ENCODE results near the gene SPDYE4.
A peak's percentile ranks its signal among the peaks of the same experiment; 100 is the strongest.

SPDYE4 gene

DNA sequence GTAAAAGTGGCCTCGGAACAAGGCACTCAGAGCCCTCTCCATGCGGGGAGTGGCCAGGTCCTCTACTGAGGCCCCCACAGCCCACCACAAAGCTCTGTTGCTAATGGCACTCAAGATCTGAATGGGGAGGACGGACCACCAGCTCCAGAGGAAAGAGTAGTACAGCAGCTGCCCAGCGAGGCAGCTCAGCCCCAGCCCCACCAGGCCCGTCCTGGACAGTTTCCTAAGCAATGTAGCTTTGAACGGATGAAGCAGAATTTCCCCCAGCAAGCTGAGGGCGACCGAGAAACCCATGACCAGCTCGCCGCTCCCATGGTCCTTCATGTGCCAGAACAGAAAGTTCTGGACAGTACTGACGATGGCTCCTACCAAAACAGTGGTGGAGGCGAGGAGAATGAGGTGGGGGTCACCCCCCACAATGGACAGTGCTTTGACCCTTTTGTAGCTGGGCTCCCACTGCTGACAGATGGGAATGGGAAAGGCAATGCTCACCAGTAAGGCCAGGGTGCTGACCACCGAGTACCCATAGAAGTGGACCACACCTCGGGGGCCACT is 39.4 kb upstream of the SPDYE4 start:
- no peak for DNase-seq (ENCODE audit: low read depth in 1 of 2, low spot score in 1 of 2)
- in situ Hi-C loops (cut with HindIII; ENCODE audit: low pct_unique_long_range_greater_than_20kb, low sequenced_read_pairs) = no loop called here
- TF ChIP-seq JUND (IDR thresholded peaks at IDR 0.05; ENCODE audit: low read depth) = no peak

DNA sequence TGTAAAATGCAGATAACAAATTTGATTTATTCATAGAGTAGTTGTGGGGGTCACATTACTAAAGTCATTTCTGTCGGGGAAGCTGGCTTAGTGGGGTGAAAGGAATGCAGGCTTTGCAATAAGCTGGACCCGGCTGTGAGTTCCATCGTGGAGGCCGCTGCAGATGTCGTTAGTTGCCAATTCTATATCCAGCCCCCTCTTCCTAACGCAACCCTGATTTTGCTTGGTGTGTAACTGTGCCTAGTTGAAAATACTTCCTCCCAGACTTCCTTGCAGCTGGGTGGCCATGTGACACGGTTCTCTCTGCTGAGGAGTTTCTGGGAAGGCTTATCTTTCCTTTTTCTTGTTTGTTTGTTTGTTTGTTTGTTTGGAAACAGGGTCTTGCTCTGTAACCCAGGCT is 36.3 kb upstream of the SPDYE4 start:
- no peak for TF ChIP-seq JUND (IDR thresholded peaks at IDR 0.05; ENCODE audit: low read depth)
- in situ Hi-C loops (cut with HindIII; ENCODE audit: low pct_unique_long_range_greater_than_20kb, low sequenced_read_pairs) = no loop called here

DNA sequence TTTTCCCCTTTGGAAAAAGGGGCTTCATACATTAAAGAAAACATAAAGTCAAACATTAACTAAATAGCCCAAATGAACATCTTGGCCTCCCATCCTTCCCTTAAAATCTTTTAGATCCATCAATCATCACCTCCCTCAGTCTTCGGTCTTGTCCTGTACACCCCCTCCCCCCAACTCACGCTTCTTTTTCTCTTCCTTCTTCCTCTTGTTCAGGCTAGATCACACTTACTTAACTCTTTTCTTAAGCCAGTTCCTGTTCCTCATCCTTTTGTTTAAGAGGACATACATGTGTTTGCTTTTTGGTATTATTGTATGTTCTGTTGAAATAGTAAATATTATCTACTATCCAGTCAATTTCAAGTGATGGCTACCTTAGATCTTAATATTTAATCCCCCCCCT is 35.3 kb upstream of the SPDYE4 start:
- no peak for DNase-seq (ENCODE audit: low read depth in 1 of 2, low spot score in 1 of 2)
- TF ChIP-seq JUND (IDR thresholded peaks at IDR 0.05; ENCODE audit: low read depth) = no peak
- in situ Hi-C loops (cut with HindIII; ENCODE audit: low pct_unique_long_range_greater_than_20kb, low sequenced_read_pairs) = no loop called here

More for the DNA sequence above, 36.3 kb upstream of the SPDYE4 start:
- DNase-seq (ENCODE audit: low read depth in 1 of 2, low spot score in 1 of 2) = no peak

DNA sequence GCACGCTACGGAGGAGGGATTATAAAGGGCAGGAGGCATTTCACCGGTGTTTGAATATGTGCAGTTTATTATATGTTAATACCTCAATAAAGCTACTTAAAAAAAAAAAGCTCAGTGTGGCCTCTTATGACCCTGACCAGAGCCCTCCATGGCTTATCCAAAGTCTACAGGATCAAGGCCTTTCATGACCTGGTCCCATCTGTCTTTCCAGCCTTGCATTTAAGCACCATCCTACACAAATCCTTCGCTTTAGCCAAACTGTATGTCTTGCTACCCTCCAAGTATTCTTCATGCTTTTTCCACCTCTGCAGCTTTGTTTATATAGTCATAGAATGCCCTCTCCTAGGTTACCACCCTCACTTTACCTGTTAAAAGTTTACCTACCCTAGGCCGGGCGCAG is 34.3 kb upstream of the SPDYE4 start:
- TF ChIP-seq JUND (IDR thresholded peaks at IDR 0.05; ENCODE audit: low read depth) = no peak
- in situ Hi-C loops (cut with HindIII; ENCODE audit: low pct_unique_long_range_greater_than_20kb, low sequenced_read_pairs) = no loop called here
- DNase-seq (ENCODE audit: low read depth in 1 of 2, low spot score in 1 of 2) = no peak

DNA sequence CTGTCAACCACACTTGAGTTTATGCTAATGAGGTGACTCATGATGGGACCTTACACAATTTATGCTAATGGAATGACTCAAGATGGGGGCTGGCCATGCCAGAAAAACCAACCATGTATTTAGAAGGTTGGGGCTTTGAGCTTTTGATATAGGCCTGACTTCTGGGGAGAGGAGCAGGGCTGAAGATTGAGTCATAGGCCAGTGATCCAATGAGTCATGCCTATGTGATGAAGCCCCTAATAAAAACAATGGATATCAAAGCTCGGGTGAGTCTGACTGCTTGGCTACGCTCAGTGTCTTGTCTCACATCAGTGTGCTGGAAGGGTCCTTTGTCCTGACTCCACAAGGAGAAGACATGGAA is 33.5 kb upstream of the SPDYE4 start:
- no peak for TF ChIP-seq JUND (IDR thresholded peaks at IDR 0.05; ENCODE audit: low read depth)
- no peak for DNase-seq (ENCODE audit: low read depth in 1 of 2, low spot score in 1 of 2)
- in situ Hi-C loops (cut with HindIII; ENCODE audit: low pct_unique_long_range_greater_than_20kb, low sequenced_read_pairs) = no loop called here

DNA sequence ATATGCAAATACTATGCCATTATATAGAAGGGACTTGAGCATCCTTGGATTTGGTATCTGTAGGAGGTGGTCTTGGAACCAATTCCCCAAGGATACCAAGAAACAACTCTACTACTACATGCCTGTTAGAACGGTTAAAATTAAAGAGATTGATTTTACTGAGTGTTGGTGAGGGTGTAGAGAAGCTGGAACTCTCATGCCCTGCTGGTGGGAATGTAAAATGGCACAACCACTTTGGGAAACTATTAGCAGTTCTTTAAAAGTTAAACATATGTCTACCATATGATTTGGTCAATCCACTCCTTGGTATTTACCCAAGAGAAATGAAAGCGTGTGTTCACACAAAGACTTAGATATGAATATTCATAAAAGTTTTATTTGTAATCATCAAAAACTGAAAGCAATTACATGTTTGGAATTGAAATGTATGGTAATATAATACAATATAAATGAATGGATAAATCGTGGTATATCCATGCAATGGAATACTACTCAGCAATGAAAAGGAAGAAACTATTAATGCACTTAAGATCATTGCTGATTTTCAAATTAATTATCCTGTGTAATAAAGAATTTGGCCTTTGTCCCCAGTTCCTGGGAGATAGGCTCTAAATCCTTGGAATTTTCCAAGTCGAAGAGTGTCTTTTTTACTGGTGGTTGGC is 33.0 kb upstream of the SPDYE4 start:
- no peak for DNase-seq (ENCODE audit: low read depth in 1 of 2, low spot score in 1 of 2)
- in situ Hi-C loops (cut with HindIII; ENCODE audit: low pct_unique_long_range_greater_than_20kb, low sequenced_read_pairs) = no loop called here
- no peak for TF ChIP-seq JUND (IDR thresholded peaks at IDR 0.05; ENCODE audit: low read depth)

DNA sequence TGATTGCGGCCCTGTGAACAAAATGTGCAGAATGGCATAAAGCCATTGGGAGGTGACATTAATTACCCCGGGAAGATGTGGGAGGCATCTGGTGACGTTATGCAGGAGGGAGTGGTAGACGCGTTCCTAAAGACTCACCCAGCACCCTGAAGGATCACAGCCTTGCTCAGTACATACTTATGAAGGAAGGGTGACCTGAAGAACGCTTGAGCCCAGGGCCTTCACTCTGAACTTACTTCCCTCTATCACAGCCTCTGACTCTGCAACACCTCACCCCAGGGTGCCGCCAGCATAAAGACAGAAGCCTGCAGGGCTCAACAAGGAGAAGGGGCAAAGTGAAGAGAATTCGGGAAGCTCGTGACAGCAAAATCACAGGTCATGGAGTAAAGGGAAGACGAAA is 31.4 kb upstream of the SPDYE4 start:
- in situ Hi-C loops (cut with HindIII; ENCODE audit: low pct_unique_long_range_greater_than_20kb, low sequenced_read_pairs) = no loop called here
- DNase-seq (ENCODE audit: low read depth in 1 of 2, low spot score in 1 of 2) = no peak
- no peak for TF ChIP-seq JUND (IDR thresholded peaks at IDR 0.05; ENCODE audit: low read depth)

DNA sequence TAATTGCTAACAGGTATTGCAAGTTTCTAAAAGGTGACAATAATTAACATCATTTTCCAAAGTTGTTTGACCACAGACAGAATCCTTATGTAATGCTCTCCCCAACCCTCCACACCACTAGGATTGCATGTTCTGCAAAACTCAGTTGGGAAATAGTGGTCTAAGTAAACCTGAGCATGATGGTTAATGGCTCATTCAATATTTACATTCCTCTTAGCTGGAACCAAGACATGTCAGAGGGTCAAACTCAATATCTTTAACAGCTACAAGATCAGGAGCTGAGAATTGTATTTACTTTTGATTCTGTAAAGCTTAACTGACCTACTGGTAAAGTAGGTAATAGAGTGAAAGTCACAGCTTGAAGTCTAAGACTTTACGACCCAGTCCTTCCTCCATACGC is 30.7 kb upstream of the SPDYE4 start:
- in situ Hi-C loops (cut with HindIII; ENCODE audit: low pct_unique_long_range_greater_than_20kb, low sequenced_read_pairs) = no loop called here
- TF ChIP-seq JUND (IDR thresholded peaks at IDR 0.05; ENCODE audit: low read depth) = no peak
- no peak for DNase-seq (ENCODE audit: low read depth in 1 of 2, low spot score in 1 of 2)

DNA sequence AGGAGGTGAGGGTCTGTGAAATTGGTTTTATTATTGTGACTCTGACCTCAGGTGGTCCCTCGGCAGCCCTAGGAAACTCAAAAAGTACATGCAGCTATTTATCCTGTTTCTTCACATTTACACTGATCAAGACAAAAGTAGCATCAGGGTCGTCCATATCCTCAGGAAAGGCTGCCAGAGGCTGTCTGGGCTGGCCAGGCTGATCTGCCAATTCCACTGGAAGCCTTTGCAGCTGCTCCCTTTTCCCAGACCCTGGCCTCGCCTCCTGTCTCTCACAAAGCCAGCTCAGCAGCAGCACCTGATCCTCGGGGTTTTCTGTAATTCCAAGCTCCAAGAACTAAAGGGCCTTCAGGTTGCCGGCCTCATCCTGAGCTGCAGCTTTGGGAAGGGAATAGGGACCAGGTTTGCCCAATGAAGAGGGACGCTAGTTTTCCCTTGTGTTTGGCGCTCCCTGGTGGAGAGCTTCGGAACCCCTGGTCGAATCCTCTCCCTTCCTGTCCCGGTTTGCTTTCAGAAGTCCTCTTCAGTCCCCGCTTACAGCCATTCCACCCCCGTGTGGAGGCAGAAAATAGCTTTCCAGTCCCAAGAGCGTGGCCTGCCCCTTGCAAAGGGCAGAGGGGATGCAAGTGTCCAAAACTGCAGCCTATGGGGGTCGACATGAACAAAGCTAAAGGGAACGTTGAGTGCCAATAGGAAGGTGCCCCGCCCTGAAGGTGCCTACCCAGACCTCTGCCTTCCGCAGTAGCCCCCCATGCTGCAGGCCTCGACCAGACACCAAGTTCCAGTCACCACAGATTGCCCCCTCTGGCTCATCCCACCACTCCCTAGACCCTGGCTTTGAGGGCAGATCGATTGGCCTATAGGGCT is 27.4 kb upstream of the SPDYE4 start:
- no peak for TF ChIP-seq JUND (IDR thresholded peaks at IDR 0.05; ENCODE audit: low read depth)
- DNase-seq (ENCODE audit: low read depth in 1 of 2, low spot score in 1 of 2) = peak; percentile 28 to 77
- in situ Hi-C loops (cut with HindIII; ENCODE audit: low pct_unique_long_range_greater_than_20kb, low sequenced_read_pairs) = no loop called here

DNA sequence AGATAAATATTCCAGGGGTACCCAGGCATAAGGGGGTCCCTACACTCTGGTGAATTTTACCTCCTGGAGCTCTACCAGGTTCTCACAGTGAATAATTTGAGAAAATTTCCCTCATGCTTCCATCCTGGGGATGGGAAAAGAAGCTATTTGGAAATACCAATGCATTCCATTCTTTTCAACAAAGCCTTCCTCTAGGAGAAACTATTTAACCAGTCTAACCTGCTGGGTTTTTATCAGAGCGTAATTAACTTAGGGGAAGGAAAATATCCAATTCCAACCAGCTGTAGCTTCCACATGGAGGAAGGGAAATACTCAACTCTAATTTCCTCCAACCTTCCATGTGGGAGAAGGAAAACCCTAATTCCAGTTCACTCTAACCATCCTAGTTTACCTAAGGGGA is 23.8 kb upstream of the SPDYE4 start:
- in situ Hi-C loops (cut with HindIII; ENCODE audit: low pct_unique_long_range_greater_than_20kb, low sequenced_read_pairs) = no loop called here
- peak in 1 of 2 experiments; percentile 25 for DNase-seq (ENCODE audit: low read depth in 1 of 2, low spot score in 1 of 2)
- no peak for TF ChIP-seq JUND (IDR thresholded peaks at IDR 0.05; ENCODE audit: low read depth)

DNA sequence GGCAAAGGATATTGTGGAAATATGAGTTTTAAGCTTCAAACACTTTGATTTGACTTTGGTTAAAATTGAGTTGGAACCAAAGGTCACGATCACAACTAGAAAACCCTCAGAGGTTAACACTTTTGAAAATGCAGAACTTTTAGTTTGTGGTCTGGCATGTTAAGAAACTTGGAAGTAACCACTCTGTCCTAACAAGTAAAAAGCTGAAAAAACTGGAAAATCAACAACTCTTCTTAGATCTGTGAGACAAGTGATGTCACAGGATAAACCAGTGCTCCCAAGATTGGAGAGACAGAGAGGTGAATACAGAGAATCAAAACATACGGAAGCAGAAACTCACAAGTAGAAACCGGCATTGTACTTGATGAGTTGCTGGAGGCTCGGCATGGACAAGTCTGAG is 23.4 kb upstream of the SPDYE4 start:
- in situ Hi-C loops (cut with HindIII; ENCODE audit: low pct_unique_long_range_greater_than_20kb, low sequenced_read_pairs) = no loop called here
- TF ChIP-seq JUND (IDR thresholded peaks at IDR 0.05; ENCODE audit: low read depth) = no peak
- no peak for DNase-seq (ENCODE audit: low read depth in 1 of 2, low spot score in 1 of 2)

DNA sequence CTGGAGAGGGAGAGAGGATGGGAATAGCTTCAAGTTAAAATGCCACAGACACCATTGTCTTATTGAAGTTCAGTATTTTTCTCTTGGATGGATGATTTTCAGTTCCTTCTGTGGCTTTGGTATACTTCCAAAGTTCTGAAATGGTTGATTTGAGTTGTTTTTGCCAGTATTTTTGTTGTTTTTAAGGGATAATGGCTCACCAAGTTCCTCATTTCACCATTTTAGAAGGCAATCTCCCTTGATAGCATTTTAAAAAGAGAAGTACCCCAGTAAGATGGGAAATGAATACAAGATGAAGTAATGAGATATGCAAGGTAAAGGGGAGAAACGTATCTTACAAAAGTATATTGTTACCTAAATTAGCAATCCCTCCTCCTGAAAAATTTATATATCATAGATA is 18.5 kb upstream of the SPDYE4 start:
- in situ Hi-C loops (cut with HindIII; ENCODE audit: low pct_unique_long_range_greater_than_20kb, low sequenced_read_pairs) = no loop called here
- no peak for DNase-seq (ENCODE audit: low read depth in 1 of 2, low spot score in 1 of 2)
- no peak for TF ChIP-seq JUND (IDR thresholded peaks at IDR 0.05; ENCODE audit: low read depth)

DNA sequence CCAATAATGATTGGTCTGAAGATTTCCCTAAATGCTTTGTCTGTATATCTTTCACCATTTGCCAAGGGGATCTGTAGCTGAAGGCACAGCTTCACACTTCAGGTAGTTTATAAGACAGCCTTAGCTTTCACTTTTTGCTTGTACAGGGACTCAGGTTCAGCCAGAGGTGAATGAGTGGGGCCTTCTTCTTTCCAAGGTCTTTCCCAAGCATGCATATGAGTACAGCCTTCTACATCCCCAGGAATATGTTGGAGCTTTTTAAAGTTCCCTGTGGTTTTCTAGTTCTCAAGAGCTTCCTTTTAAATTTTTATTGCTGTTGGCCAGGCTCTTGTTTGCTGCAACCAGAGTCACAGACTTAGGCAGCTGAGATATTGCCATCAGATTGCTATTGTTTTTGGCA is 17.9 kb upstream of the SPDYE4 start:
- no peak for TF ChIP-seq JUND (IDR thresholded peaks at IDR 0.05; ENCODE audit: low read depth)
- DNase-seq (ENCODE audit: low read depth in 1 of 2, low spot score in 1 of 2) = no peak

More for the DNA sequence above, 17.9 kb upstream of the SPDYE4 start:
- in situ Hi-C loops (cut with HindIII; ENCODE audit: low pct_unique_long_range_greater_than_20kb, low sequenced_read_pairs) = no loop called here
